ENCODE results near the gene TANK. TPM values are rescaled to one million over a fixed set of nuclear protein-coding genes. Genes with fewer than 3 reads are reported as not detected.

The TANK gene
- total RNA-seq (2022; extraction: Qiagen RNA extraction; ENCODE audit: low read depth) = 23.6 to 51.8 TPM (median 37.2 TPM) in 5 replicates

GRCh38 chr2:161160226-161161073, at the start of gene TANK:
TSS of gene TANK (plus strand) at chr2:161160428. CDS start at chr2:161179663, 19,235 bp downstream.

Other genes with a start within 250 kb of the TANK start
- 84.3 to 147 TPM (median 109 TPM) in 5 replicates for gene PSMD14, start 148.0 kb downstream of the TANK start, total RNA-seq (2022; extraction: Qiagen RNA extraction; ENCODE audit: low read depth)

Data from A549 treated with RU486 at 1 μM for 4 hours (cell line).